Anterior cingulate cortex (tissue), 58 donors: ENCODE measurements around the gene RASA4.
"Not testable (repeated sequence)": the region's sequence is repeated elsewhere in the genome, so short reads cannot be mapped to it uniquely, and the experiment has no call there.

Experiments
- DNase-seq, 58 donors: peaks; one replicate each; lab custom pipeline; 2025; lab: John Stamatoyannopoulos, UW

RASA4 gene

DNA sequence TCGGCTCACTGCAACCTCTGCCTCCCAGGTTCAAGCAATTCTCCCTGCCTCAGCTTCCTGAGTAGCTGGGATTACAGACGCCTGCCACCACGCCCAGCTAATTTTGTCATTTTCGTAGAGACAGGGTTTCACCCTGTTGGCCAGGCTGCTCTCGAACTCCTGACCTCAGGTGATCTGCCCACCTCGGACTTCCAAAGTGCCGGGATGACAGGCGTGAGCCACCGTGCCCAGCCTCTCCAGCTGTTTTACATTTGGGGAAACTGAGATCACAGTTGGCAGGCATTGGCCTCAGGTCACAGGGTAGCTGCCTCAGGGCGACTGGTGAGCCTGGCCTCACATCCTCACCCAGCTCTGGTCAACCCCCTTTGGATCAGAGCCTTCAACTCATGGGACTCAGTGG, 6.8 kb downstream of the RASA4 start:
- not testable (repeated sequence) for DNase-seq

- DNase-seq = not testable (repeated sequence)
Measured at GRCh38 chr7:102606848-102607247, 9.7 kb downstream of the RASA4 start.

DNA sequence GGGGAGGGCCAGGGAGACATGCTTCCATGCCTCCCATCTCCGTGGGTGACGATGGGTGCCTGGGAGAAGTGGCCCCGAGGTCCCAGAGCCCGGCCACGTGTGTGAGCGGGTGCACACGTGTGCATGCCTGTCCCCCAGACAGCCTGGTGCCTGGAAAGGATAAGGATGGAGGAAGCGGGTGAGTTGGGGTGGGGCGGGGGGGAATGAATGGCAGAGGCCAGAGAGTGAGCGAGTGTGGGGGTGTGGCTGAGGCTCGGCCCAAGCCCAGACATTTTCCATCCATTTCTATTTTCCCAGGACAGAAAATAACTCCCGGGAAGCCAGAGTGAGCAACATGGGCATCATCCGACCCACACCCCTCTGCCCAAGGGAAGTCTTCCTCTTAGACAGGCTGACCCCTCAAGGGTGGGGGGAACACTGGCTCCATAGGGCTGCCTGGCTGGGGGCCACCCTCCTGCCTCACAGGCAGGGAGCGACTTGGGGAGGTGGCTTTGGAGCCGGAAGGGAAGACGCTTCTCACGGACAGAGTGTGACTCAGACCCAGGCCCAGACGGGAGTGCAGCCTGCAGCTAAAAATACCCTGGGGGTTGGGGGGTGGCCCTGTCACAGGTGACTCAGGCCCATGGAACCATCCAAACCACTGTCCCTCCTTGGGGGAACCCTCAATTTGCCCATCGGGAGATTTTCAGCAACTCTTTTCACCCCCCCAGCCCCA, 12.0 kb downstream of the RASA4 start:
- DNase-seq = not testable (repeated sequence)

GRCh38 chr7:102602317-102602716, 14.2 kb downstream of the RASA4 start:
- not testable (repeated sequence) for DNase-seq

DNA sequence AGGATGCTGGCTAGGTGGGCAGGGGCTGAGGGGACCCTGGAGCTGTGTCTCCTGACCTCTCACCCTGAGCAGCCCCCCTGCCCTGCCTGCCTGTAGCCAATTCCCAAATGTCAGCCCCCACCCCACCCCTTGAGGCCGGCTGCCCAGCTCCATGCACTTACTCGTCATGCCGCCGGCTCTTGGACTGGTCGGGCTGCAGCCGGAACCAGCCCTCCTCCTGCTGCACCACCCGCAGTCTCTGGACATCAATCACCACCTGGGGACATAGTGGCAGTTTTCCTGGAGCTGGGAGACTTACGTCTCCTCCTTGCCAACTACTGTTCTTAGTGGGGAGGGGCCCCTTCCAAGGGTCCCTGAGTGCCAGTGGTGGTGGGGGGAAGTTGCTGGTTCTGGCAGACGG, 16.9 kb downstream of the RASA4 start:
- DNase-seq = not testable (repeated sequence)

GRCh38 chr7:102596036-102596435, 20.5 kb downstream of the RASA4 start:
- not testable (repeated sequence) for DNase-seq

- not testable (repeated sequence) for DNase-seq
Measured at GRCh38 chr7:102593637-102594334, 22.8 kb downstream of the RASA4 start.

- not testable (repeated sequence) for DNase-seq
Measured at GRCh38 chr7:102592477-102593019, 24.0 kb downstream of the RASA4 start.

- DNase-seq = not testable (repeated sequence)
Measured at GRCh38 chr7:102589857-102590256, 26.7 kb downstream of the RASA4 start.

GRCh38 chr7:102583495-102583894, 33.1 kb downstream of the RASA4 start:
- DNase-seq = not testable (repeated sequence)

- DNase-seq = not testable (repeated sequence)
Measured at GRCh38 chr7:102581722-102582121, 34.8 kb downstream of the RASA4 start.

GRCh38 chr7:102578486-102578885, 38.1 kb downstream of the RASA4 start:
- not testable (repeated sequence) for DNase-seq

DNA sequence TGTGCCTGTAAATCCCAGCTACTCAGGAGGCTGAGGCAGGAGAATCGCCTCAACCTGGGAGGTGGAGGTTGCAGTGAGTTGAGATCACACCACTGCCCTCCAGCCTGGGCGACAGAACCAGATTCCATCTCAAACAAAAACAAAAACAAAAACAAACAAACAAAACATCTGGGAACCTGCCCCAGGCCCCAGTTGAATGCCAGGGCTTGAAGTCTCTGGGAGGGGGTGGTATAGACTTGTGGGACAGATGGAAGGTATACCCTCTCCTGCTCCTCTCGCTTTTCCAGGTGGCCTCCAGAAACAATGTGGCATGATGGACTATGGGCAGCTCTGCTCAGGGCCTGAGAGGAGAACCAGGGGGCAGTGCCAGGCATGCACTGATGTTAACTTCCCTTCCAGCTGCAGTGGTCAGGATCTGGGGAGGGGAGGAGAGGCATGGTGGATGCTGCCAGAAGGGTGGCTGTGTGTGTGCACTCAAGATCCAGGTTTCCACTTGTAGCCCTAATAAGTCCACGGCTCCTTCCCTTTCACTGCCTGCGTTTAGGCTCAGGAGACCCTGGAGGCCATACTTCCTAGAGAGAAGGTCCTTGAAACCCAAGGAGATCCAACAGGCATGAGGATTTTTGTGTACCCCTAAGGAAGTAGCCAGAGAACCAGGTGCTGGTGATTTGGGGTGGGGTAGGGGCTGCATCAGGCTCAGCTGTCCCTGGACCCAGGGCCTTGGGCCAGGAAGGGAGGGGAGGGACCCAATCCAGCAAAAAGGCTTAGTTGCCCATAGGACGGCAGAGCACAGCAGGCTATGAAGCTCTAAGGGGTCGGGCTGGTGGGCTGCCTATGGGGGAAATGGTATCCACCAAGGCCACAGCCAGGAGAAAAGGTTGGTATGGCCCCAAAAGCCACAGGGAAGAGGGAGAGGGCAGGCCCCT, 39.0 kb downstream of the RASA4 start:
- not testable (repeated sequence) for DNase-seq

DNA sequence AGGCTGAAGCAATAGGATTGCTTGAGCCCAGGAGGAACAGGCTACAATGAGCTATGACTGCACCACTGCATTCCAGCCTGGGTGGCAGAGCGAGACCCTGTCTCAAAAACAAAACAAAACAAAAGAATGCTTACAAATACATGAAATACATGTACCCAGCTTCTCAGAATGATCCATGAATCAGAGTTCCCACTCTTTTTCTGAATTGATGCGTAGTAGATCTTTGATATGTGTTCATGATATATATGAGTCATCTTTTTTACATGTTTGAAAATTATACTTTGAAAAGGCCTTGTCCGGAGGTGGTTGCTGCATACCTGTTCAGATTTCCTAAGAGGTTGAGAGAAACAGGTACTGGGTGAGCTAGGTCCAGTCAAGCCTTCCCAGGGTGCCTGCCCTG, 40.2 kb downstream of the RASA4 start:
- not testable (repeated sequence) for DNase-seq

DNA sequence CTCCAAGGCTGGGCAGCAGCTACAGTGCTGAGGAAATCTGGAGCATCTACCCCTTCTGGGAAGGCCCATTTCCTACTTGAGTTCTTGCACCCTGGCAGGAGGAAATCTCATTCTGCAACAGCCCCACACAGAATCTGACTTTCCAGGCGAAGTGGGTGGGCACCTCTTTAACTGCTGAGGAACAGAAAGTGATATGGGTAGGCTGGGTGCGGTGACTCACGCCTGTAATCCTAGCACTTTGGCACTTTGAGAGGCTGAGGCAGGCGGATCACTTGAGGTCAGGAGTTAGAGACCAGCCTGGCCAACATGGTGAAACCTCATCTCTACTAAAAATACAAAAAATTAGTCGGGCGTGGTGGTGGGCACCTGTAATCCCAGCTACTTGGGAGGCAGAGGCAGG, 41.9 kb downstream of the RASA4 start:
- DNase-seq = not testable (repeated sequence)

- DNase-seq = not testable (repeated sequence)
Measured at GRCh38 chr7:102572261-102573239, 44.0 kb downstream of the RASA4 start, which contains the start of gene POLR2J3. POLR2J3 (minus strand) TSS chr7:102572583; CDS start chr7:102572521, 62 bp downstream.

DNA sequence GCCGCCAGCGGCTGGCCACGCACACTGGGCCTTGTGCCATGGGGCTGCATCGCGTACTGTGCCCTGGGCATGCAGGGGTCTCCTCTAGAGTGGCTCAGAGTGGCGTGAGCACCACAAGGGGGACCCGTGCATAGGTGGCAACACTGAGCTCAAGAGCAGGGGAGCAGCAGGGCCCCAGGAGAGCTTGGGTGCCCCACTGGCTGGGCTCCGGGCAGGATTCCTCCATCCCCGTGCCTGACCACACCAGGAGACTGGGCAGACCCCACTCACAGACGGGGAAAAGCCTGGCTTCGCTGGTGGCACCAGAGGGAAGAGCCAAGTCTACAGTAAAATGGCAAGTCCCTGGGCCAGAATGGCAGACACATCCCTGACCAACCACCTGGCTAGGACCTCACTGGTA, 47.9 kb downstream of the RASA4 start:
- not testable (repeated sequence) for DNase-seq

- not testable (repeated sequence) for DNase-seq
Measured at GRCh38 chr7:102550808-102551422, 65.6 kb downstream of the RASA4 start, which contains the start of gene SPDYE2. SPDYE2 (plus strand) TSS chr7:102551226; CDS start chr7:102553256, 2,030 bp downstream.
